Gastrocnemius medialis (tissue), 4 donors: Measurements from ENCODE around the gene MTCP1.

Experiments
- POLR2A ChIP-seq, 2 donors: fragments of 450-650 bp; IDR thresholded peaks; one replicate each; pipeline ENCODE4 v1.6.1; 2017; ENCODE audit warnings: antibody characterized with exemption in 2 of 2, mild to moderate bottlenecking in 2 of 2, moderate library complexity in 2 of 2
- TF ChIP-seq, protein P1 (sequence below), 5 experiments: fragments of 450-650 bp in 3 of 5; fragments of 200-600 bp in 2 of 5; sonication (generic) in 2 of 5; IDR thresholded peaks in 4 of 5; conservative IDR thresholded peaks in 1 of 5; 1 replicate in 4 of 5; 2 replicates in 1 of 5; pipeline ENCODE4 v1.5.1; 2016 to 2019; ENCODE audit warnings: antibody characterized with exemption in 5 of 5, mild to moderate bottlenecking in 3 of 5, moderate library complexity in 3 of 5

DNA sequence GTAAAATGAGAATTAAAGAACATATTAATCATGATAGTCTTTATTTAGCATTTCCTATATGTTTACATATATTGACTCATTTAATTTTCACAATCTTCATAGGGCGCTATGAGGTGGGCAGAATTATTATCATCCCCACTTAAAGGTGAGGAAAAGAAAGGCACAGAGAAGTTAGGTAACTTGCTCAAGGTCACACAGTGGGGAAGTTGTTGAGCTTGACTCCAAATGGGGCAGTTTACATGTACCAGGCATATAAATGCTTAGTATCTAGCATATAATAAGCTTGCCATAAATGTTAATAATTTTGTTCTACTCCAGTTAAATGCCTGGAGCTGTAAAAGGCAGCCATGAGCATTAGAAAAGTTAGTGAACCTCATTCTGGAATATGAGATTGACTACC, 1.5 kb downstream of the MTCP1 start:
- TF ChIP-seq POLR2A (IDR thresholded peaks at IDR 0.05): no peak
- TF ChIP-seq, protein P1, sequence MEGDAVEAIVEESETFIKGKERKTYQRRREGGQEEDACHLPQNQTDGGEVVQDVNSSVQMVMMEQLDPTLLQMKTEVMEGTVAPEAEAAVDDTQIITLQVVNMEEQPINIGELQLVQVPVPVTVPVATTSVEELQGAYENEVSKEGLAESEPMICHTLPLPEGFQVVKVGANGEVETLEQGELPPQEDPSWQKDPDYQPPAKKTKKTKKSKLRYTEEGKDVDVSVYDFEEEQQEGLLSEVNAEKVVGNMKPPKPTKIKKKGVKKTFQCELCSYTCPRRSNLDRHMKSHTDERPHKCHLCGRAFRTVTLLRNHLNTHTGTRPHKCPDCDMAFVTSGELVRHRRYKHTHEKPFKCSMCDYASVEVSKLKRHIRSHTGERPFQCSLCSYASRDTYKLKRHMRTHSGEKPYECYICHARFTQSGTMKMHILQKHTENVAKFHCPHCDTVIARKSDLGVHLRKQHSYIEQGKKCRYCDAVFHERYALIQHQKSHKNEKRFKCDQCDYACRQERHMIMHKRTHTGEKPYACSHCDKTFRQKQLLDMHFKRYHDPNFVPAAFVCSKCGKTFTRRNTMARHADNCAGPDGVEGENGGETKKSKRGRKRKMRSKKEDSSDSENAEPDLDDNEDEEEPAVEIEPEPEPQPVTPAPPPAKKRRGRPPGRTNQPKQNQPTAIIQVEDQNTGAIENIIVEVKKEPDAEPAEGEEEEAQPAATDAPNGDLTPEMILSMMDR (IDR thresholded peaks at IDR 0.05 in 4 of 5, conservative IDR thresholded peaks at IDR 0.05 in 1 of 5): no peak
